SK-N-SH treated with all-trans-retinoic acid at 6 μM for 48 hours (cell line): ENCODE measurements around the gene CNTN4.

ENCODE experiments used
- ARNTL ChIP-seq: fragments of 450-650 bp; formaldehyde crosslinking; IDR thresholded peaks from 2 replicates; pipeline ENCODE4 v1.5.0; 2020; ENCODE audit warnings: low read depth, mild to moderate bottlenecking, moderate library complexity, borderline replicate concordance
- CSDC2 ChIP-seq: fragments of 250-450 bp; sonication (Bioruptor Pico); IDR thresholded peaks from 2 replicates; pipeline ENCODE4 v1.5.0; 2020; ENCODE audit warnings: mild to moderate bottlenecking, moderate library complexity
- PATZ1 ChIP-seq: fragments of 250-450 bp; sonication (Bioruptor Pico); IDR thresholded peaks from 2 replicates; pipeline ENCODE4 v1.8.0; 2020; ENCODE audit warnings: mild to moderate bottlenecking, moderate library complexity, borderline replicate concordance
- TOX ChIP-seq: fragments of 250-450 bp; sonication (Bioruptor Pico); IDR thresholded peaks from 2 replicates; pipeline ENCODE4 v1.8.0; 2021; ENCODE audit warnings: mild to moderate bottlenecking, moderate library complexity, borderline replicate concordance
- TSHZ2 ChIP-seq: fragments of 250-450 bp; sonication (Bioruptor Pico); IDR thresholded peaks from 2 replicates; pipeline ENCODE4 v1.5.0; 2020; ENCODE audit warnings: mild to moderate bottlenecking, moderate library complexity
- ZFP3 ChIP-seq: fragments of 250-450 bp; sonication (Bioruptor Pico); IDR thresholded peaks from 2 replicates; pipeline ENCODE4 v1.5.0; 2020; ENCODE audit warnings: mild to moderate bottlenecking, moderate library complexity
- ZNF70 ChIP-seq: fragments of 450-650 bp; formaldehyde crosslinking; IDR thresholded peaks from 2 replicates; pipeline ENCODE4 v1.5.0; 2020; ENCODE audit warnings: mild to moderate bottlenecking, moderate library complexity

- TF ChIP-seq TOX (CRISPR knock-in tag) = no peak
- TF ChIP-seq ZFP3 (CRISPR knock-in tag) = no peak
- TF ChIP-seq ARNTL = no peak
- no peak for TF ChIP-seq ZNF70 (CRISPR knock-in tag)
- no peak for TF ChIP-seq TSHZ2
- TF ChIP-seq PATZ1 (CRISPR knock-in tag) = no peak
- TF ChIP-seq CSDC2 (CRISPR knock-in tag) = no peak
These were observed 558.4 kb downstream of the CNTN4 start for GRCh38 chr3:2656806-2657777.
